ENCODE data around the gene MASP2. TPM values are rescaled to one million over a fixed set of nuclear protein-coding genes. Genes with fewer than 3 reads are reported as not detected.
"Not testable (repeated sequence)": the region's sequence is repeated elsewhere in the genome, so short reads cannot be mapped to it uniquely, and the experiment has no call there.

MASP2 gene
- total RNA-seq, 1 donor from 2014 or later = not detected

DNA sequence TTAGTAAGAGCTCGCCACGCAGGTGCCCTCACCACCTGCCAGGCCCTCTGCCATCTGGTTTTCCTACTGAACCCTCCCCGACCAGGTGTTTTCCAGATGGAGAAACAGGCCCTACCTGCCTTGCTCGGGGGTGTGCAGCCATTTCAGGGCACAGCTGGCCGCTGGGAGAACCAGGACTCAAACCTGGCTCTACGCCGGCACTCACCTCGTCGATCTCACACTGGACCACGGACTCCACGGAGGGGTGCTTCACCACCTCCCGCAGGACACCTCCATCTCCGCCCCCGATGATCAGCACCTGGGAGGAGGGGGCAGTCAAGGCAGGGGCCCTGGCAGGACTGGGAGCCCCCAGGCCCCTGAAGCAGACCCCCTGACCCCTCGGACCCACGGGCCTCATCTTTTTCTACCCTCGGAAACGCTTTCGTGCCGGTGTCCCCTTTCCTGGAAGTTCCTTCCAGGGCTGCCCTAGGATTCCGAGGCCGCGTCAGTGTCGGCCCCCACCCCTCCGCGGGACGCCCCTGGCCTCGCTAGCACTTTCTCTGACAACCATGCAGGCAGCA, 11.6 kb upstream of the MASP2 start:
- no peak for DNase-seq (ENCODE audit: extremely low read depth, low read depth, low spot score)

DNA sequence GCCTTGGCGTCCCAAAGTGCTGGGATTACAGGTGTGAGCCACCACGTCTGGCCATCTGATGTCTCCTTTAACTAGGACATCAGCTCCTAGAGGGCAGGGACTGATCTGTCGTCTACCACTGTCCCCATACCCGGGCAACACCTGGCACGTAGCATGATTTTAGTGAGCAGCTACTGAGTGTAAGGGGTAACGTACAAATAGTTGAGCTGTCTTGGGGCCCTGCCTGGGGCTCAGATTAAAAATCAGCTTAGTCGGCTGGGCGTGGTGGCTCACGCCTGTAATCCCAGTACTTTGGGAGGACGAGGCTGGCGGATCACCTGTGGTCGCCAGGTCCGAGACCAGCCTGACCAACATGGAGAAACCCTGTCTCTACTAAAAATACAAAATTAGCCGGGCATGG, 11.0 kb upstream of the MASP2 start:
- no peak for DNase-seq (ENCODE audit: extremely low read depth, low read depth, low spot score)

- no peak for DNase-seq (ENCODE audit: extremely low read depth, low read depth, low spot score)
Measured at GRCh38 chr1:11057477-11057876, 10.4 kb upstream of the MASP2 start.

- no peak for DNase-seq (ENCODE audit: extremely low read depth, low read depth, low spot score)
Measured at GRCh38 chr1:11056504-11056903, 9.5 kb upstream of the MASP2 start.

DNA sequence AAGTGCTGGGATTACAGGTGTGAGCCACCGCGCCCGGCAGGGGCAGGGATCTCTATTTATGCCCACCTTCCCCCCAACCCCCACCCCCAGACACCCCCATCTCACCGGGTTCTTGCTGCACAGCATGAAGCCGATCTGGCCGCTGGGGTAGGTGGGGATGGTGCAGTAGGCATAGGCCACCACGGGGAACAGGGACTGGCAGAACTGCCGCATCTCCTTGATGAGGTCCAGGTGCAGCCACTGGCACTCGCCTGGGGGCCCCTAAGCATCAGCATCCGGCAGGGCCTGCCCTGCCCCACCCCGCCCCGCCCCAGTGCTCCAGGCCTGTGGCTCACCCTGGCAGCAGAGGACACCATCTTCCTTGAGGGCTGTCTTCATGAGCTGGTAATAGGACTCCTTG, 8.6 kb upstream of the MASP2 start:
- DNase-seq (ENCODE audit: extremely low read depth, low read depth, low spot score) = no peak

DNA sequence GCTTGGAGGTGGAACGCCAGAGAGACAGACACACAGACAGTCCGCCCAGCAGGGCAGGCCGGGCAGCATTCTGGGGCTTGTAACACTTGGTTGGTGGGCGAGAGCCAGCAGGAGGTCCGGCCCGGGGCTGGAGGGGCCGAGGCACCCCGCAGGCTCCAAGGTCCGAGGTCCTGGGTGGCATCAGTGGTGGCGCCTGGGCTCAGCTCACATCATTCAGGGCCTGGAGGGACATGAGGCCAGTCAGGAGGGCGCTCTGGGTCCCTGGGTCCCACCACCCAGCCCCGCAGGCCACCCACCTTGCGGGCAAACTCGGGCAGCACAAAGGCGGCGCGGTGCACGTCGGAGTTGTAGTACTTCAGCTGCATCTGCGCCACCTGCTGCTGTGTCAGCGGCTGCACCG, 7.6 kb upstream of the MASP2 start:
- DNase-seq (ENCODE audit: extremely low read depth, low read depth, low spot score) = no peak

GRCh38 chr1:11054181-11054580, 7.1 kb upstream of the MASP2 start:
- no peak for DNase-seq (ENCODE audit: extremely low read depth, low read depth, low spot score)

GRCh38 chr1:11053758-11054137, 6.7 kb upstream of the MASP2 start:
- no peak for DNase-seq (ENCODE audit: extremely low read depth, low read depth, low spot score)

GRCh38 chr1:11052839-11053757, 6.1 kb upstream of the MASP2 start:
- no peak for DNase-seq (ENCODE audit: extremely low read depth, low read depth, low spot score)

- DNase-seq (ENCODE audit: extremely low read depth, low read depth, low spot score) = no peak
Measured at GRCh38 chr1:11051781-11052511, 4.9 kb upstream of the MASP2 start.

- not testable (repeated sequence) for DNase-seq (ENCODE audit: extremely low read depth, low read depth, low spot score)
Measured at GRCh38 chr1:11051121-11051520, 4.1 kb upstream of the MASP2 start.

DNA sequence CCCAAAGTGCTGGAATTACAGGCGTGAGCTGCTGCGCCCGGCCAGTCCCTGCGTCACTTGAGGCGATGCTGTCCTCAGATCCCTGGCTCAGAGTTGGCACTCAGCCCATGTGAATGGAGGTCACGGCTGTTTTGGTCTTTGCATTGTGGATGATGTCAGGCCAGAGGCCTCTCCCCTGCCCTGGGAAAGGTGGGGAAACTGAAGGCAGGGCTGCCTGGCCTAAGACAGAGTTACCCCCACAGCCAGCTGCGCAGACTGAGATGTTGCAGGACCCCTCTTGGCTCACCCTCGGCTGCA, 821 bp downstream of the MASP2 start:
- DNase-seq (ENCODE audit: extremely low read depth, low read depth, low spot score) = no peak

DNA sequence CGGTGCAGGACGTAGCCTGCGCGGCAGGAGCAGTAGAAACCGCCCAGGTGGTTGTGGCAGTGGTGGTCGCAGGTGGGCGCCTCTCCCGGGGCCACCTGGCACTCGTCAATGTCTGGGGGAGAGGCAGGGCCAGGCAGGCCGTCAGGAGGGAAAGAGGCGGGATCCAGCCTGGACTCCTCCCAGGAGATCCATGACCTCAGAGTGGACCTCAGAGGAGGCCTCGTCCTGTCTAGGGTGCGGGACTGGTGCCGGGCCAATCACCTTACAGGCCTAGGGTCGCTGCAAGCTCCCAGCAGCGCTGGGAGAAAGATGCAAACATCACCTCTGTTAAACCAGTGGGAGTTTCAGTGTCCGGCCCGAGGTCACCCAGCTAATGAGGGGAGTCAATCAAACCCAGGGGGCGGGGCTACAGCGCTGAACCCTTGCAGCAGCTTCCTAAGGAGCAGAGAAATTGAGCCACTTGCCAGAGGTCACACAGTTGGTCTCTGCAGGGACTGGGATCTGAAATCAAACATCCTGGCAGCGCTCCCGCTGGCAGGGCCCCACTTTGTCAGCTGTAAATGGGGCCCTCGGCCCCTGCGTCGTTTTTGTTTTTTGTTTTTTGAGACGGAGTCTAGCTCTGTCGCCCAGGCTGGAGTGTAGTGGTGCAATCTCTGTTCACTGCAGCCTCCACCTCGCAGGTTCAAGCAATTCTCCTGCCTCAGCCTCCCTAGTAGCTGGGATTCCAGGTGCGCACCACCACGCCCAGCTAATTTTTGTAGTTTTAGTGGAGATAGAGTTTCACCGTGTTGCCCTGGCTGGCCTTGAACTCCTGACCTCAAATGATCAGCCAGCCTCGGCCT, 1.4 kb downstream of the MASP2 start:
- no peak for DNase-seq (ENCODE audit: extremely low read depth, low read depth, low spot score)

- no peak for DNase-seq (ENCODE audit: extremely low read depth, low read depth, low spot score)
Measured at GRCh38 chr1:11044849-11045427, 2.1 kb downstream of the MASP2 start.

DNA sequence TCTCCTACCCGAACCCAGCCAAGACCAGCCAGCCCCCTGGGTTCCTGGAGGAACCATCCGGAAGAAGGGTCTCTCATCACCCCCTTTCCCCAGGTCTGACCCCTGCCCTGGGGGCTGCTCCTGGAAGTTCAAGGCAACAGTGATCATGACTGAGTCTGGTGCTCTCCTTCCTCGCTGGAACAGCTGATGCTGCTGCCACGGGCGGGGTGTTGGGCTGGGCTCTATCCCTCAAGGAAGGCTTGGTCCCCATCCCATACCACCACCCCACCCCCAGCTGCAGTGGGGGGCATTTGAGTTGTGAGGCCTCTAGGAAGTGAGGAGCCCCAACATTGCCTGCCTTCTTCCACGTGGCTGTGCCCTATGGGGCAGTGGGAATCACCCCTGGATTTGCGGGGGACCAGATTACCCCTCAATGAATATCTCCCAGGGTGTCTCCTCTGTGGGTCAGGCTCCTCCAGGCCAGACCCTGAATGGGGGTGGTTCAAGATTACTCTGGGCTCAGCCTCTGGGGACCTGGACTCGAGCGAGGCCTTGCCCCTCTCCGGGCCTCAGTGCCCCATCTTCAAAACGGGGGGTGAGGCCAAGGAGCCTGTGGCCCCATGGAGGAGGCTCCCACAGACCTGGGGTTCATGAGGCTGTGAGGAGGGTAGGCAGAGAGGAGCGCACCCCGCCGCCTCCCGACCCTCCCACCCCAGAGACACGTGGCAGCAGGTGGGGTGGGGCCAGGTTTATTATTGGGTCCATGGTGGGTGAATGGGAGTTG, 2.8 kb downstream of the MASP2 start:
- no peak for DNase-seq (ENCODE audit: extremely low read depth, low read depth, low spot score)

DNA sequence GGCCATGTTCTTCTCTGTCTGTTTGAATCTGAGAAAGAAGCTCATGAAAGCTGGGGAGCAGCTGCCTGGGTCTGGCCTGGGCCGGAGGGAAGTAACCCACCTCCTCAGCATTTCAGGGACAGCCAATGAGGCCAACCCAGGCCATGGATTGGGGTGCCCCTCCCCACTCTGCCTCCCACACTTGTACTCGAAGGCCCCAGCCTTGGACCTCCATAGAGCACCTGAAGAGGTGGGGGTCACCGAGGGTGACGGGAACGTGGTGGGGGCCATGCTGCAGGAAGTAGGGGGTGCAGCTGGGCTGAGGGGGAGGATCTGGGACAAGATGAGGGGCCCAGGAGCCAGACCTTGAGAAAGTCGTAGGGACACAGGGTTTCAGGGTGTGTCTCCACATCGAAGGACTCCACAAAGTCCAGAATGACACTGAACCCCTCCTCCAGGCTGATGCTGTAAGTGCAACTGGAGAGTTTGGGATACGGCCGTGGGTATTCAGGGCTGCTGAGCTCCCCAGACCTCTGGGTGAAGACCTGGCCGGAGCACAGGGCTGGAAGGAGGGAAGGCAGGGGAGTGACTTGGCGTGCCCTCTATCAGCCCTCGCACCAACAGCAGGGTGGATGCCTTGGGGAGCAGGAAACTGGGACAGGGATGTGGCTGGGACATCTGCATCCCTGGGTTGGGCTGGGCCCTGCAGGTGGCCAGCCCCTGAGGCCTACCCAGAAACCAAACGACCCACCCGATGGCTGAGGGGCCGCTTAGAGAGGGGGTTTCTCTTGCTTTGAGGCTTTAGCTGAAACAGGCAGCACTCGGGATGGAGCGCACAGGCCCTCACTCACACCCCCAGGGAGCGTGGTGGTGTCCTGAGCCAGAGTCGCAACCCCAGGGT, 3.8 kb downstream of the MASP2 start:
- DNase-seq (ENCODE audit: extremely low read depth, low read depth, low spot score) = no peak

DNA sequence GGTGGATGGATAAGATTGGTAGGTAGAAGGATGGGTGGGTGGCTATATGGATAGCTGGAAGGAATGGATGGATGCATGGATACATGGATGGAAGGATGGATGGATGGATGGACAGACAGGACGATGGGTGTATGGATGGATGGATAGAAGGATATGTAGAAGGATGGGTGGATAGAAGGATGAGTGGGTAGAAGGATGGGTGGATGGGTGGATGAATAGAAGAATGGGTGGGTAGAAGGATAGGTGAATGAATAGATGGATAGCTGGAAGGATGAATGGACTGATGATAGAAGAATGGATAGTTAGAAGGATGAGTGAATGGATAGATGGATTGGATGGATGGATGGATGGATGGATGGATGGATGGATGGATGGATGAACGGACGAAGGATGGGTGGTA, 5.0 kb downstream of the MASP2 start:
- no peak for DNase-seq (ENCODE audit: extremely low read depth, low read depth, low spot score)

GRCh38 chr1:11041048-11041447, 6.0 kb downstream of the MASP2 start:
- DNase-seq (ENCODE audit: extremely low read depth, low read depth, low spot score) = no peak

- not testable (repeated sequence) for DNase-seq (ENCODE audit: extremely low read depth, low read depth, low spot score)
Measured at GRCh38 chr1:11040105-11040429, 7.0 kb downstream of the MASP2 start.
